Urothelium cell line (cell line): Measurements from ENCODE around the gene PAPSS1.

ENCODE experiments used
- DNase-seq: peaks from one replicate; pipeline ENCODE4 v3.0.0; 2011; ENCODE audit warnings: low spot score, mixed read lengths
- FAIRE-seq: peaks from 2 replicates; lab custom pipeline; 2011; peaks lifted over from hg19 to GRCh38; lab: Jason Lieb, UNC

The PAPSS1 gene

DNA sequence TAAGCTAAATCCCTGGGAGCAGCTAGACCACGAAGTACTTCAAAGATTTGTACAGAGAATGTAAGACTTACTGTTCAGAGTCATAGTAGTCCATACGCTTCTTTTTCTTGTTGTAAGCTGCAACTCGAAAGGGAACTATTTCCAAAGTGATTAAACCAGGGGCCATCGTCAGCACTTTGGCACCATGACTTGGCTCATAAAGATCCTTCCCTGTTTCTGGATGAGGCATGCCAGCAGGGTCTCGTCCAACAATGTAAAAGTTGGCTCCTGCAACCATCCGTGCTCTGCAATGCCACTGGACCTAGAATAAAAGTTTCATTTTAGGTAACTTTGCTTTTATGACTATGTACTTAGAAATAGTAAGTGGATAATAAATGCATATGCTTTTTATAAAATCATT is 88.5 kb downstream of the PAPSS1 start:
- no peak for FAIRE-seq
- DNase-seq: no peak

DNA sequence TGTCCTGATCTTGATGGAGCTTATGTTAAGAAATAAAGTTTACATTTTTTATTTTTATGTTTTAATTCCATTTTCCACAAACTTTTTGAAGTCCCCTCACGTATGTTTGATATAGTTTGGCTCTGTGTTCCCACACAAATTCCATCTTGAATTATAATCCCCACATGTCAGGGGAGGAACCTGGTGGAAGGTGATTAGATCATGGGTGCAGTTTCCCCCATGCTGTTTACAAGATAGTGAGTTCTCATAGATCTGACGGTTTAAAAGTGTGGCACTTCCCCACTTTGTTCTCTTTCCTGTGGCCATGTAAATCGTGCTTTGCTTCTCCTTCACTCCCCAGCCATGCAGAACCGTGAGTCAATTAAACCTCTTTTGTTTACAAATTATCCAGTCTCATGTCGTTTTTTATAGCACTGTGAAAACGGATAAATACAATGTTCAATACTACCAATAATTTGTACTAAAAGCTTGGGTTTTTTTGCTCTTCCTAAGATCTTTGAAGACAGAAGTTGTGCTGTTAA is 89.8 kb downstream of the PAPSS1 start:
- DNase-seq: no peak
- no peak for FAIRE-seq

DNA sequence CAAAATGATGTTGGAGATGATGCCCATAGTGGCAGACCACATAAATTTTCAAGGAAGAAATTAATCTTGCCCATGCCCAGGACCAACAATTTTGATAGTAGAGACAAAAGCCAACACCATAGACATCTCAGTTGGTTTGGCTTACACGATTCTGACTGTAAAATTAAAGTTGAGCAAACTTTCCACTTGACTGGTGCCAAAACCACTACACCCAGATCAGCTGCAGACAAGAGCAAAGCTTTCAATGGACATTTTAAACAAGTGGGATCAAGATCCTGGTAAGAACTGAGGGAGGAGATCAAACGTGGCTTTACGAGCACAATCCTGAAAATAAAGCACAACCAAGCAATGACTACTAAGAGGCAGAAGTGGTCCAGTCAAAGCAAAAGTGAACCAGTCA is 90.7 kb downstream of the PAPSS1 start:
- DNase-seq: no peak

DNA sequence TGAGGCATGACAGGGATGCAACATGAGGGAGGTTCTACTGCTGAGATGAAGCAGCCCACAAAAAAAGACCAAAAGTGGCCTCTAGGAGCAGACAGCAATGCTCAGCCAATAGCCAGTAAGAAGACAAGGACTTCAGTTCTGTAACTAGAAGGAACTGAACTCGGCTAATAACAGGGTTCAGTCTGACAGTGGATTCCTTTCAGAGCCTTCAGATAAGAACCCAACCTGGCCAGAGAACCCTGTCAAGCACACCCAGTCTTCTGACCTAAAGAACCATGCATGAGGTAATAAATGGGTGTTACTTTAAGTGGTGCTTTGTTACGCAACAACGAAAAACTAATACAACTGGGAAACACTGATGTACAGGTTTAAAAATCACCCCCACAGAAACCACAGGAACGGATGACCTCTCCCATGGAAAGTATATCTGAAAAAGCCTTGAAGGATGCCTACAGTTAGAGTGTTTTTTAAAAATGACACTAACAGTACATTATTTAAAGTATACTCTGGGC is 94.6 kb downstream of the PAPSS1 start:
- no peak for DNase-seq
- FAIRE-seq: no peak

More for the DNA sequence above, 90.7 kb downstream of the PAPSS1 start:
- no peak for FAIRE-seq

DNA sequence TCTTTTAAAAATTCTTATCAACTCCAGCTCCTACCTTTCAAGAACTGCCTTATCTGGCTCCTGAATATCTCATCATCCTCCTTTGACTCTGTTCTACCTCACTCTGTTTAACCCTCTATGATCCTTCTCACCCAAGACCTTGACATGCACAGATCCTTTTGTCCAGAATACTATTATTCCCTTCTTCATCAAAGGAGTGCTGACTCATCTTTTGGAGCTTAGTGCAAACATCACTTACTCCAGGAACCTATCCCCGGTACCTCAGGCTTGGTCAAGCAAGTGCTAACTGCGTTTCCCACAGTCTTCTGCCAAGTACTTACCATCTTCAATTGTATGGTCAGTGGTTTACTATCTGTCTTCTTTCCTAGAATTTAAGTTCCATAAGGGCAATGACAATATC is 96.0 kb downstream of the PAPSS1 start:
- FAIRE-seq (no peak), DNase-seq (no peak)

DNA sequence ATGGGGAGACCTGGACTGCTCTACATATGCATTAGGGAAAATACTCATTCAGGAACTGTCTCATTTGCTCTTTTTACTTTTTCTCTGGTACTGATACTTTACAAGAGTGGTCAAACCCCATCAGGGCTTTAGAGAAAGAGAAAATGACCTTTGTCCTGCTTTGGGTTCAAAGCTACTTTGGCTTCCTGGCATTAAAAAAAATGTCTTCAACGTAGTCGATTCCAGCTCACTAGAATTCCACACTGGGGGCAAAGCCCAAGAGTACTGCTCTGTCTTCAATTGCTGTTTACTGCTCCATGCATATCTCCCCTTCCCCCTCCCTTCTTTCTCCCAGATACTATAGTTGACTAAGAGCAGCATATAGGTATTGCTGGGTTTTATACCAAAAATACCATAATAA is 98.0 kb downstream of the PAPSS1 start:
- DNase-seq: no peak
- no peak for FAIRE-seq

DNA sequence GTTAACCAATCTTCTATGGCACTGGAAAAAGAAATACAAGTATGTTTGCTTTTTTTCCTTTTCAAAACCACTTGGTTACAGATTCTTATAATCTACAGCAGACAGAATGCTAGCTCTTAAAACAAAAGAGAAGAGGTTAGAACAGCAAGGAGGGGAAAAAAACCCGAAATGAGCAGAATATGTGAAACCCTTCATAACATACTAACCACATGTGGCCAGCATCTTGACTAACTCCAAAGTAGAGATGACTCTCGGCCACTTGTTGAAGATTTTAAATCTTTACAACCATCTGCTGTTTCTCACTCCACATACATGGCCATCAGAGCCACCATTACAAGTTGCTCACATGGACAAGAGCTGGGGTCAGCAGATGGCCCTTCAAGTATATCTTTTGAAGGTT is 100.3 kb downstream of the PAPSS1 start:
- FAIRE-seq (no peak), DNase-seq (no peak)

DNA sequence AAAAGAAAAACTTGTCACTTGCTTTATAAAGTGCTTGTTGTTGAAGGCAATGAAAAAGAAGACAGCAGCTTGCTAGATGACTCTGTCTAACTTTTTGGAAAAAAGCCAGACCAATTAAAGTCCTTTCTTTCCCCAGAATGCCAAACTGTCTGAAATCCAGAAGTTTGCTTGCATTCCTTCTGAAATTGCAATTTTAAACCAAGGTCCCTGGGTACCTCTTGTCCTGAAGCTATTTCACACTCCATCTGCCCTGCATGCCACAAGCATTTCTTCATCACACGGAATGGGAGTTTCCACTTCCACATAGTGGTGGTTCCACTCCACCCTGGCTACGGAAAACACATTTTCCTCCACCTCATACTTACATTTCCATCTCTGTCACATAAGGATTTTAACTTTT is 101.0 kb downstream of the PAPSS1 start:
- no peak for FAIRE-seq
- DNase-seq: peak; percentile 27

DNA sequence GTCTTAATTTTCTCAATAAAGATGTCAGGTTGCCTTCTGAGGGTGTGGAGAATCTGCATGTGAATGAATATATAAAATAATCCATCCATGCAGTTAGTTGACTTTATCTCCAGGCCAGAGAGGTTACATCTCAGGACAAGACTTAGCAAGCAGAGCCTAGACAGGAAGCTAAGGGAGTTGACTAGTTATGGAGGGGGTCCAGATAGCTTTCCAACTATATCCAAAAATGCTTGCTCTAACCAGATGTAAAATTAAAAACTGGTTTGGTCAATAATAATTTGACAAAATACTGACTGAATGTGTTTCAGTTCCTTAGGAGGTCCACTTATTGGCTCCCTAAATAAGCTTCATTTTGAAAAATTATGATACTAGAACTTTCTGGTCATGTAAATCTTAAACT is 101.4 kb downstream of the PAPSS1 start:
- DNase-seq (no peak), FAIRE-seq (no peak)

DNA sequence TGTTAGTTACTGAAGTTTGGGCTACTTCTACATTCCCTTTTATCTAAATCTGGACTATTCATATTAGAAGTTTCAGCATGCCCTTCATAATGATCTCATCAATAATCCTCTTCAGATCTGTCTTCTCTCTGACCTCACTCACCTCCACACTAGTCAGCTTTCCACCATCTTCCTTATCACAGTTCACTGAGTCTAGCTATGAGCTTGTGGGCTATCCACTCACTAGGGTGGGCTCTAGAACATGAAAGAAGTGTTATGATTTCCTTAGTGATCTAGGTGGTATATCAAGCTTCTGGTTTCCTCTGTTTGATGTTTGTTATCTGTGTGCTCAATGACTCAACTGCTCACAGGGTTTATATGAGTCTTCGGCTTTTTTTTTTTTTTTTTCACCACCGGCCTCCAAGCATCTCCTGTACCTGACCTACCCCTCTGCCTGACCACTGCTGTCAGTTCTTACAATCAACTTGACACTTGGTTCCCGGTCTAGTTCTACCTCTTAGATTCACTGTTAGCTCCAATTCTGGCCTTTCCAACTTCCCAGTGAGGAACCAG is 103.1 kb downstream of the PAPSS1 start:
- FAIRE-seq (no peak), DNase-seq (no peak)

DNA sequence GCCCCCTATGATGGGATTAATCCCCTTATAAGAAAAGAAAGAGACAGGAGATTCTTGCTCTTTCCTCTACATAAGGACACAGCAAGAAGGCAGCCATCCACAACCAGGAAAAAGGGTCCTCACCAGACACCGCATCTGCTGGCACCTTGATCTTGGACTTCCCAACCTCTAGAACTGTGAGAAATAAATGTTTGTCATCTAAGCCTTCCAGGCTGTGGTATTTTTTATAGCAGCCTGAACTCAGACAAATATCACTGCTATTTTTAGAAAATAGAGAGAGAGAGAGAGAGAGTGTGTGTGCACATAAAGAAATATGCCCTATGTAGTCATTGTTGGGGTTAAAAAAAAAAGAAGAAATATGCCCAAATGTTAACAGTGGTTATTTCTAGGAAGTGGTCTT is 104.2 kb downstream of the PAPSS1 start:
- FAIRE-seq: no peak
- no peak for DNase-seq

DNA sequence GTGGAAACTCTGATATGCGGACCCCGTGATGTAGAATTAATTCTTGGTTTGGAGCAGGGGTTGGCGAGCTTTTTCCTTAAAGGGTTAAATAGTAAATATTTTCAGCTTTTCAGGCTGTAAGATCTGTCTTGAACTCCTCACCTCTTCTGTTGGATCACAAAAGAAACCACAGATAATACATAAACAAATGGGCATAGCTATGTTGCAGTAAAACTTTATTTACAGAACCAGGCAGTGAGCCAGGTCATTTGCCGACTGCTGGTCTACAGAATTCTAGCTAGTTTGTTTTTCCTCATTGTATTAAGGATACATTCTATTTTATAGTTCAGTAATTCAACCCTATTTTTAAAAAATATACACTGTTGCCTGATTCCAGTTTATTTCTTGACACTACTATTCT is 116.6 kb downstream of the PAPSS1 start:
- no peak for FAIRE-seq
- DNase-seq: no peak

DNA sequence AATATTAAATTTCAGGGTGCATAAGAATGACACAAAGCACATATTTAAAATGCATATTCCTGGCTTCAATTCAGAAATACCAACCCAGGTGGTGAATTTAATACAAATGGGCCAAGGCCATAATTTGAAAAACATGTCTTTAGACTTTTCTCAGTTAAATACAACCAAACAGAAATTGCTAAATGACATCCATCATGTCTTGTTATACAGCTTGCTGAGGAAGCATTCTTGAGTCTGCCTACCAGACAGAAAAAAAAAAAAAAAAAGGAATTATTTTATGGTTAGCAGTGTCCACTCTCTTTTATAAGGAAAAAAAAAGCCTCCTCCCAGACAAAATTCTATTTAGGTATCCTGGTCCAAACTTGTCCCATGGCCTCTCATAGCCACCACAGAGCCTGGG is 119.1 kb downstream of the PAPSS1 start:
- FAIRE-seq: no peak
- no peak for DNase-seq

DNA sequence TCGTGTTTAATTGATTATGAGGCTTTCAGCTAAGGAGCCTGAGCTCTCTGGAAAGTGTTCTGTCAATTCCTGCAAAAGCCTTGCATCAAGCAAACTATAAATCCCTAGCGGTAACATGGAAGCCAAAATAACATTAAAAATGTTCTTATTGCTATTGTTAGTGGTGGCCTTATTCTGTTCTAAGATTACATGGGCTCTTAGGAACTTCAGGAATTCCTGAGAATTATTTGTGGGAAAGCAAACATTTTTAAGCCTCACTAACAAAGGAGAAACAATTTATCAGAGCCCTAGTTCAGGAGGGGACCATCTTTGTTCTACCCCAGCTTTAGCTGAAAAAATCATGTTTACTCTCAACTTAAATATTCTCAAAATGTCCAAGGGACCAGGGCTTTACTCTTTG is 119.6 kb downstream of the PAPSS1 start:
- FAIRE-seq (no peak), DNase-seq (peak; percentile 14)

DNA sequence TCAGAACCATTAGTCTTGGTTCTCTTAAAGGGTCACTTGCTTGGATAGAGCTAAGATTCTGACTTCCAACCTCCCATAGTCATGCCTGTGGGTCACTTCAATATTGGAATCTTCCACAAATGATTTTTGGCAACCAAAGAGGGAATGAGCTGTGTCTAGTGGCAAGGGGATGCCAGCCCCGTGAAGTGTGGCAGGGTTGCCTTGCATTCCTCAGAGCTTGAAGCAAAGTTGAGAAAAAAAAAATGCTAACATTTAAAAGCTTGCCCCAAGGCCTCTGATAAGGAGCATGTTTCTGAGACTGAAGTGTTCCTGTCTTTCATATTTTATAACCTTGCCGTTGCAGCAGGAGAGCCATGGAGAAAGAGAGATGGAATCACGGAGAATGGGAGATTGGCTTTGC is 120.2 kb downstream of the PAPSS1 start:
- DNase-seq (peak; percentile 17), FAIRE-seq (no peak)

DNA sequence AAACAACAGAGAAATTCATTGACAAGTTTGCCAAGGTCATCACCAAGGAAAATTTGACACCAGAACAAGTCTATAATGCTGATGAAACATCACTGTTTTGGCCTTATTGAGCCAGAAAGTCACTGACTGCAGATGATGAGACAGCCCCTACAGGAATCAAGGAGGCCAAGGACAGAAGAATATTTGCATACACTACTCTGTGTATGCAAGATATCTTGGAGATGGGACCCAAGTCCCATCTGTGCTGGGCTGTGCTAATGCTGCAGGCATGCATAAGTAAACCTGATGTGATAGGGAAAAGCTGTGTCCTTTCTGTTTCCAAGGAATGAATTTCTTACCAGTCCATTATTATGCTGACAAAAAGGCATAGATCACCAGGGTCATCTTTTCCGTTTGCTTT is 126.8 kb downstream of the PAPSS1 start:
- DNase-seq (no peak), FAIRE-seq (no peak)

DNA sequence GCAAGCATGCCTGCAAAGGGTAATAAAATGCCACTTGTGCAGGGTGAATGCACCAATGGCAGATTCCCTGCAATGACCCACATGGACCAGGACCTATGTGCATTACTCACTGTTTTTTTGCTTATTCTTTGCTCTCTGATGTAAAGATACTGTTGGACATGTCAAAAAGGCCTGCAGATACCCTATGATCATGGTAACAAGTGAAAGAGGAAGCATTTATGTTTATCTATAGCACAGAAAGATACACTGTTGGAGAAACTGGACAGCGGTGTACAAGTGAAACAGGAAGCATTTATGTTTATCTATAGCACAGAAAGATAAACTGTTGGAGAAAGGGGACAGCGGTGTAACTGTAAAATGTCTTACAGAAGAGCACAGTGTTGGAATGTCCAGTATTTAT is 127.5 kb downstream of the PAPSS1 start:
- DNase-seq: no peak
- FAIRE-seq: no peak

DNA sequence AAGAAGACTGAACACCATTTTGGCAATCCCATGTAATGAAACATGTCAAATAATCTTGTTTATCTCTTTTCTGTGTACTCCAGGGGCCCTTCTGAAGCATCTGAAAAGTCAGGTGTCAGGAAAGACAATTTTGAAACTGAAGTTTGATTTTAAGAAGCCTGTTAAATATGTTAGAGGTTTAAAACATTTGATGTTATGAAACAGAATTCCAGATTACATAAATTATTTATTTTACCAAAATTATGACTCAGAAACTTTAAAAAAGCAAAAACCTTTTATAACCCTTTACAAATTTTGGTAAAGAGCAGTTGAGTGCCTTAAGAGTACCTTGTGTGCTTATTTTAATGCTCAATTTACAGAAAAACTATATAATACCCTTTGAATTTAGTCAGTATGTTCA is 130.8 kb downstream of the PAPSS1 start:
- FAIRE-seq: no peak
- DNase-seq: no peak

DNA sequence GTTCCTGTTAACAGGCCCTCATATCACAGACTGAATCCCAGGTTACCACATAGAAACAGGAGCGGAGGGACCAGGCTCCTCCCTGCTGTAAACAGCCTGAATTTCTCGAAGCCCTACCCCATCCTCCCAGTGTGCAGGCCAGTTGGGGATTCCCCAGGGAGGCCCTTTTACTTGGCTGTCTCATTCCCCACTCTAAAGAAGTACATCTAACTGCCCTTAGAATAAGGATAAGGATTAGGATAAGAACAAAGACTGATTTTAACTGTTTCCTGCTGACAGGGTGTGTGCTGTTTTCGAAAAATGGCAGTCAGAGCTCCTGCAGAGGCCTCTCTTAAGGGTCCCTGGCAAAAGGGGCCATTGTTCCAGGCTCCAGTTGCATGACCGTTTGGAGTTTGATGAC is 133.7 kb downstream of the PAPSS1 start:
- no peak for FAIRE-seq
- DNase-seq: no peak

DNA sequence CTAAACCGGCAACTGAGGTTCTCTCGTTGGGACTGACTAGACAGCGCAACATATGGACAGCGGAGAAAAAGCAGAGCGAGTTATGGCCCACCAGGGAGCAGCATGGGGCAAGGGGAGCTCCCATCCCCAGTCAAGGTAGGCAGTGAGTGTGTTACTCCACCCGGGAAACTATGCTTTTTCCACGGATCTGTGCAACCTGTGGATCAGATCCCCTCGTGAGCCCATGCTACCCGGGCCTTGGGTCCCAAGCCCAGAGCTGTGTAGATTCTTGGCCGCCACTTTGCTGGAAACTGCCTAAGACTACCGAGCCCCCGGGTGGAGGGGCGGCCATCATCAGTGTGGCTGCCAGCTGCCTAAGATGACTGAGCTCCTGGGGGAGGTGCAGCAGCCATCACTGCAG is 140.9 kb downstream of the PAPSS1 start:
- FAIRE-seq: no peak
- no peak for DNase-seq

DNA sequence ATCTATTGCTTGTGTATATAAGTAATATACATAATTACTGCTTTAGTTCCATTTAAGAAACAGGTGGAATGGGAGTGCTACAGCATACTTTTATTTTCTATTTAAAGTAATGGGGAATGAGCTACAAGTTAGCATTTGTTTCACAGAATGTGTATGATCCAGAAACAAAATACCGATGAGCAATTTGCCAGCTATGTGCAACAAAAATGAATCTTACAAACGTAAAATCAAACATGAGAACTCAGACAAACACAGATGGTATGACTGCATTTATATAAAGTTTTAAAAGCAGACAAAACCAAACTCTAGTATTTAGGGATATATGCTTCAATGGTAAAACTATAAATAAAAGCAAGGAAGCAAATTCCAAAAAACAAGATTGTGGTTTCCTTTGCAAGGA is 141.7 kb downstream of the PAPSS1 start:
- DNase-seq (no peak), FAIRE-seq (no peak)

DNA sequence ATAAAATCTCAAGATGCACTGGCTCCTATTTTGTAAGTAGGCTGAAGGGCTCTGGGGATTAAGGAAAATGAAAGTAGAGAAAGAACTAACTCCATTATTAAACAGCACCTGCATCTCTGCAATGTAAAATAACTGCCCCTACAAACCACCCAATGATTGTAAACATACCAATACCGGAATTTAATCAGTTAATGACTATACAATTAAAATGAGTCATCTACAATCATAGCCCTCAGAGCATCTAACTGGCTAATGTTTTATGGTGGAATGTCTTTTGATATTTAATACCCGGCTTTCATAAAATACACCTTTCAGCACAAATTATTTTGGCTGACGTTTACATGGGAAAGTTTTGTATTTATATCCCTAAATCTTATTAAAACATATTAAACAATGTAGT is 142.3 kb downstream of the PAPSS1 start:
- FAIRE-seq (no peak), DNase-seq (no peak)

DNA sequence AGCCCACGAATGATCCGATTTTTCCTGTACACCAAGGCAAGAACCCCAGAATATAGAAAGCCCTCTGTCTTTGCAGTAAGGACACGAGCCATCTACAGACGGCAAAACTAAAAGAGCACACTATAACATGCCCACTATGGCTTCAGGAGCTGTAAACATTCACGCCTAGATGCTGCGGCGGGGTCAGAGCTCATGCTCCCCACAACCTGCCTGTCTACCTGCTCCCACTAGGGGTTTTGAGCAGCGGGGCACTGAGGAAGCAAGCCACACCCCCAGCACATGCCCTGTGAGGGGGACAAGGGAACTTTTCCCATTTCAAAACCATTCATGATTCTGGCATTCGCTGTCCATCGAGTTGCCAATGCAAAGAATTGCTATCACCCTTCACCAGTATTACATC is 144.8 kb downstream of the PAPSS1 start:
- FAIRE-seq (no peak), DNase-seq (no peak)
